Melanocyte of skin (primary cell): ENCODE results near the gene ARID3A. TPM values are rescaled to one million over a fixed set of nuclear protein-coding genes. Genes with fewer than 3 reads are reported as not detected.

ENCODE experiments used
- small RNA-seq, 2 donors: library from RNA; depleted of rRNA; stranded (forward); fragments of <200 nt; gene quantifications; one replicate each; pipeline ENCODE3, GENCODE V24; 2012
- total RNA-seq, 2 donors: library from RNA; depleted of rRNA; stranded (reverse); fragments of >200 nt; gene quantifications; 2 replicates each; pipeline ENCODE4 v1.2.3, GENCODE V29; 2012

The ARID3A gene
- total RNA-seq = 10 to 100 TPM; 11.0 to 12.0 TPM

DNA sequence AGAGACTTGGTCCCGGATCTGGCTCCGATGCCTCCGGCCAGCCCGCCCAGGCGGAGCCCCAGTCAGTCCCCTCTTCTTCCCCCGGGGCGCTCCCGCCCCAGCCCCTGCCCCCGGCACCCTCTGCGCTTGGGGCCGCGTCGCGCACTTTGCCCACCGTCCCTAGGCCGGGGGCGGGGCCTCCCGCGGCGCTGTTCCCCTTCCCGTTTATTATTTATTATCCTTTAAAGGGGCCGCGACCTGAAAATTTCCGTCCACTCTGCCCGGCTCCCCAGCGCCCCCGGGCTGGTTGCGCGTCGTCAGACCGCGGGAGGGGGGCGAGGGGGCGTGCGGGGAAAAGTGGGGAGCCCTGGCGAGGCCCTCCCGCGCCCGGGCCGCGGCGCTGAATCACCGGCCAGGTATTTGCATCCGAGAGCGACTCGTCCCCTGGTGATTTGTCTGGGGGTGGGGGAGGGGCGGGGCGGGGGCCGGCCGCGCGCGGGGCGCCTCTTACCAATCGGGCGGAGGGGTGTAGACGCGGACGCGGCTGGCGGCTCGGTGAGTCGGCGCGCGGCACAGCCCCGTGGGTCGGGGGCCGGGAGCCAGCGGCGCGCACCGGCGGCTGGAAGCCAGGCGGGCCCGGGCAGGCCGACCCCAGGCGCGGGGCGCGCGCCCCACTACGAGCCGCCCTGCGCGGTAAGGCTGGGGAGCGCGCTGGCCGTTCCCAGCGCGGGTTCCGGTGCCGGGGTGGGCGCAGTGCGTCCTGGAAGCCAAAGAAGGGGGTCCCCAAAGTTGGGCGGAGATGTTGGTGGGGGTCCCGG lies at the start of gene ARID3A:
Gene ARID3A, plus strand, starts transcription at position 510 of the 797 bp plus-strand sequence. CDS start 3,494 bp downstream, outside the sequence.

GRCh38 chr19:892894-893689 lies 32.7 kb upstream of the ARID3A start, which contains the start of the genes MED16 and RNU6-9:
Gene MED16 (minus strand): TSS chr19:893187. CDS start chr19:891131, 2,056 bp downstream.
Gene RNU6-9 (plus strand): TSS chr19:893484.

GRCh38 chr19:913080-913748 lies 12.6 kb upstream of the ARID3A start, which contains the start of gene R3HDM4:
Gene R3HDM4 (minus strand): TSS chr19:913219. CDS start chr19:913157, 62 bp downstream.

GRCh38 chr19:917323-918151 lies 8.3 kb upstream of the ARID3A start, which contains the start of gene KISS1R:
Gene KISS1R (plus strand): TSS chr19:917333. CDS start chr19:917503, 170 bp downstream.

GRCh38 chr19:984165-984967 lies 58.5 kb downstream of the ARID3A start, which contains the start of gene WDR18:
Gene WDR18 (plus strand): TSS chr19:984345. CDS start chr19:984354, 9 bp downstream.

GRCh38 chr19:1000095-1000494 lies 74.3 kb downstream of the ARID3A start, which contains the start of gene GRIN3B:
Gene GRIN3B (plus strand): TSS chr19:1000419. CDS start chr19:1000438, 19 bp downstream.

GRCh38 chr19:1020868-1021425 lies 95.1 kb downstream of the ARID3A start, which contains the start of gene TMEM259:
Gene TMEM259 (minus strand): TSS chr19:1021123. CDS start chr19:1020996, 127 bp downstream.

Small RNA genes within 50 kb of the gene (small RNA-seq; reads per million reads assigned to genes)
- gene RNU6-2 (5.3 to 25.1 reads per million in 2 donors), gene RNU6-9 (7.0 to 71.3 reads per million in 2 donors)

Other genes starting within 250 kb of the ARID3A start
- 10 to 100 TPM; 18.6 to 54.0 TPM for gene FSTL3, start 249.6 kb upstream of the ARID3A start, total RNA-seq
- gene PRSS57, start 230.6 kb upstream of the ARID3A start, total RNA-seq = not detected
- 10 to 100 TPM in 1 of 2 donors, 1 to 10 TPM in 1; 6.0 to 10.3 TPM for gene PALM, start 217.1 kb upstream of the ARID3A start, total RNA-seq
- gene MISP, start 174.9 kb upstream of the ARID3A start, total RNA-seq = not detected
- 100 to 1,000 TPM; 124 to 198 TPM for gene PTBP1, start 128.6 kb upstream of the ARID3A start, total RNA-seq
- gene PLPPR3, start 104.1 kb upstream of the ARID3A start, total RNA-seq = under 1 TPM in 1 of 2 donors, not detected in 1; 0.33 TPM
- not detected for gene AZU1, start 98.2 kb upstream of the ARID3A start, total RNA-seq
- not detected for gene PRTN3, start 85.0 kb upstream of the ARID3A start, total RNA-seq
- gene ELANE, start 73.7 kb upstream of the ARID3A start, total RNA-seq = not detected
- under 1 TPM in 1 of 2 donors, not detected in 1; 1.00 TPM for gene CFD, start 66.4 kb upstream of the ARID3A start, total RNA-seq
- gene MED16, start 32.8 kb upstream of the ARID3A start, total RNA-seq = 10 to 100 TPM; 22.4 to 23.0 TPM
- not detected for gene RNU6-9, start 32.6 kb upstream of the ARID3A start, total RNA-seq
- 10 to 100 TPM; 20.6 to 23.3 TPM for gene R3HDM4, start 12.8 kb upstream of the ARID3A start, total RNA-seq
- gene KISS1R, start 8.7 kb upstream of the ARID3A start, total RNA-seq = not detected
- gene WDR18, start 58.3 kb downstream of the ARID3A start, total RNA-seq = 10 to 100 TPM; 60.6 to 65.3 TPM
- gene GRIN3B, start 74.4 kb downstream of the ARID3A start, total RNA-seq = under 1 TPM in 1 of 2 donors, not detected in 1; under 0.01 TPM
- 100 to 1,000 TPM; 109 to 124 TPM for gene TMEM259, start 95.1 kb downstream of the ARID3A start, total RNA-seq
- gene RNU6-2, start 95.5 kb downstream of the ARID3A start, total RNA-seq = not detected
- 10 to 100 TPM; 22.0 to 48.6 TPM for gene CNN2, start 100.6 kb downstream of the ARID3A start, total RNA-seq
- 10 to 100 TPM in 1 of 2 donors, 1 to 10 TPM in 1; 9.0 to 14.8 TPM for gene ABCA7, start 114.1 kb downstream of the ARID3A start, total RNA-seq
- 1 to 10 TPM in 1 of 2 donors, under 1 TPM in 1; 0.69 to 4.0 TPM for gene ARHGAP45, start 141.1 kb downstream of the ARID3A start, total RNA-seq
- gene POLR2E, start 169.3 kb downstream of the ARID3A start, total RNA-seq = 100 to 1,000 TPM in 1 of 2 donors, 10 to 100 TPM in 1; 69.2 to 110 TPM
- gene GPX4, start 178.0 kb downstream of the ARID3A start, total RNA-seq = 100 to 1,000 TPM; 109 to 195 TPM
- gene SBNO2, start 248.2 kb downstream of the ARID3A start, total RNA-seq = 10 to 100 TPM; 63.7 to 63.9 TPM